Endodermal cell (in vitro differentiated cells): ENCODE measurements around the gene SDE2. TPM values are rescaled to one million over a fixed set of nuclear protein-coding genes. Genes with fewer than 3 reads are reported as not detected.

ENCODE experiments used
- DNase-seq: peaks from one replicate; pipeline ENCODE4 v3.0.0-alpha.2; 2017
- H3K27ac ChIP-seq: 2 replicates; pipeline ENCODE4 v1.5.1; 2013; ENCODE audit warnings: mild to moderate bottlenecking, low read depth, low read length, moderate library complexity
- H3K27me3 ChIP-seq: 2 replicates; pipeline ENCODE4 v1.6.1; 2013; ENCODE audit warnings: mild to moderate bottlenecking, low read length, moderate library complexity; ENCODE audit not compliant: insufficient read depth, control insufficient read depth, poor library complexity, severe bottlenecking
- H3K36me3 ChIP-seq: 2 replicates; pipeline ENCODE4 v1.7.0; 2013; ENCODE audit warnings: mild to moderate bottlenecking, low read length, moderate library complexity; ENCODE audit not compliant: control insufficient read depth, insufficient read depth
- H3K4me1 ChIP-seq: one replicate; pipeline ENCODE4 v1.7.0; 2013; ENCODE audit warnings: low read length; ENCODE audit not compliant: control insufficient read depth, insufficient read depth
- H3K4me3 ChIP-seq: 2 replicates; pipeline ENCODE4 v1.5.1; 2013; ENCODE audit warnings: mild to moderate bottlenecking, low read length, moderate library complexity
- H3K9ac ChIP-seq: 2 replicates; pipeline ENCODE4 v1.6.1; 2013; ENCODE audit warnings: mild to moderate bottlenecking, low read length, moderate library complexity; ENCODE audit not compliant: poor library complexity, severe bottlenecking; ENCODE audit errors: extremely low read depth
- H3K9me3 ChIP-seq: 2 replicates; pipeline ENCODE4 v1.6.1; 2013; ENCODE audit warnings: mild to moderate bottlenecking, low read length, moderate library complexity; ENCODE audit not compliant: control insufficient read depth
- H3K27ac Mint-ChIP-seq: 2 replicates; pipeline ENCODE4 v1.8.0; 2020; ENCODE audit warnings: mixed read lengths
- H3K27me3 Mint-ChIP-seq: 2 replicates; pipeline ENCODE4 v1.8.0; 2021; ENCODE audit warnings: mild to moderate bottlenecking, mixed read lengths; ENCODE audit not compliant: insufficient read depth
- H3K36me3 Mint-ChIP-seq: 2 replicates; pipeline ENCODE4 v1.8.0; 2020; ENCODE audit warnings: low read depth, mixed read lengths
- H3K4me1 Mint-ChIP-seq: 2 replicates; pipeline ENCODE4 v1.8.0; 2020; ENCODE audit warnings: mixed read lengths
- H3K4me3 Mint-ChIP-seq: 2 replicates; pipeline ENCODE4 v1.8.0; 2020; ENCODE audit warnings: mild to moderate bottlenecking, moderate library complexity, mixed read lengths
- H3K9me3 Mint-ChIP-seq: 2 replicates; pipeline ENCODE4 v1.8.0; 2020; ENCODE audit warnings: mild to moderate bottlenecking, mixed read lengths
- WGBS, 2 experiments: methylation state at CpG; one replicate each; pipeline versions ENCODE4 v1.1.5 to v1.1.7; 2013; ENCODE audit warnings: missing lambda C conversion rate in 2 of 2, mixed read lengths in 1 of 2; ENCODE audit not compliant: insufficient coverage in 1 of 2, insufficient read length in 1 of 2; 5-methylcytosine and 5-hydroxymethylcytosine counted together
- total RNA-seq, 2 donors: library from RNA; stranded (reverse); fragmentation: NEBNext Ultra II Directional in 1 of 2; extraction: Animal tissue kit (Norgen Biotek cat#: 25700) in 1 of 2; gene quantifications; 2 replicates in 1 of 2; 3 replicates in 1 of 2; pipeline ENCODE4 v1.2.1, GENCODE V29; 2021
- TF ChIP-seq, protein P1 (sequence below): fragments of 200-600 bp; sonication (generic); conservative IDR thresholded peaks from 2 replicates; pipeline ENCODE4 v1.5.0; 2021; ENCODE audit warnings: antibody characterized with exemption, mild to moderate bottlenecking

SDE2 gene
- total RNA-seq, 2 donors from 2014 or later, result 19.0 to 21.6 TPM

- no peak overlapping the region for H3K27ac Mint-ChIP-seq
- H3K27me3 ChIP-seq, result no peaks in the 10 kb centered on the region
- no peaks in the 10 kb centered on the region for H3K4me1 Mint-ChIP-seq
- peaks cover 94% of the 10 kb centered on the region for H3K36me3 ChIP-seq
- peaks cover 65% of the 10 kb centered on the region for H3K36me3 Mint-ChIP-seq
- H3K4me3 Mint-ChIP-seq, result no peak overlapping the region
- 90 to 97% methylated on average over 6 to 7 of the region's 7 CpGs for WGBS, 2 experiments
- peaks cover 12% of the 10 kb centered on the region for H3K9me3 ChIP-seq
- no peaks in the 10 kb centered on the region for H3K4me1 ChIP-seq
- no peaks in the 10 kb centered on the region for H3K27me3 Mint-ChIP-seq
- H3K4me3 ChIP-seq, result no peak overlapping the region
- DNase-seq, result no peak
- TF ChIP-seq, protein P1, sequence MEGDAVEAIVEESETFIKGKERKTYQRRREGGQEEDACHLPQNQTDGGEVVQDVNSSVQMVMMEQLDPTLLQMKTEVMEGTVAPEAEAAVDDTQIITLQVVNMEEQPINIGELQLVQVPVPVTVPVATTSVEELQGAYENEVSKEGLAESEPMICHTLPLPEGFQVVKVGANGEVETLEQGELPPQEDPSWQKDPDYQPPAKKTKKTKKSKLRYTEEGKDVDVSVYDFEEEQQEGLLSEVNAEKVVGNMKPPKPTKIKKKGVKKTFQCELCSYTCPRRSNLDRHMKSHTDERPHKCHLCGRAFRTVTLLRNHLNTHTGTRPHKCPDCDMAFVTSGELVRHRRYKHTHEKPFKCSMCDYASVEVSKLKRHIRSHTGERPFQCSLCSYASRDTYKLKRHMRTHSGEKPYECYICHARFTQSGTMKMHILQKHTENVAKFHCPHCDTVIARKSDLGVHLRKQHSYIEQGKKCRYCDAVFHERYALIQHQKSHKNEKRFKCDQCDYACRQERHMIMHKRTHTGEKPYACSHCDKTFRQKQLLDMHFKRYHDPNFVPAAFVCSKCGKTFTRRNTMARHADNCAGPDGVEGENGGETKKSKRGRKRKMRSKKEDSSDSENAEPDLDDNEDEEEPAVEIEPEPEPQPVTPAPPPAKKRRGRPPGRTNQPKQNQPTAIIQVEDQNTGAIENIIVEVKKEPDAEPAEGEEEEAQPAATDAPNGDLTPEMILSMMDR, result peak; percentile 87
- no peak overlapping the region for H3K9ac ChIP-seq
- peaks cover 6% of the 10 kb centered on the region for H3K9me3 Mint-ChIP-seq
- no peak overlapping the region for H3K27ac ChIP-seq
Measured at GRCh38 chr1:225987491-225988316, 11.4 kb downstream of the SDE2 start.

DNA sequence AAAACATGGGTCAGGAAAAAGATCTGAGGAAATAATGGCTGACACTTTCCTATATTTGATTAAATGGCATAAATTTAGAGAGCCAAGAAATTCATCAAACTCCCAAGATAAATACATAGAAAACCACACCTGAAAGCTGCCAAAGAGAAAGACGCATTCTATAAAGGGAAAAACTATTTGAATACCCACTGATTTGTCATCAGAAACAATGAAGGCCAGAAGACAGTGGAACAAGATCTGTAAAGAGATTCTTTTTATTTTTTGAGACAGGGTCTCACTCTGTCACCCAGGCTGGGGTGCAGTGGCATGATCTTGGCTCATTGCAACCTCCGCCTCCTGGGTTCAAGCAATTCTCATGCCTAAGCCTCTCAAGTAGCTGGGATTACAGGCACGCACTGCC lies 17.4 kb downstream of the SDE2 start:
- no peaks in the 10 kb centered on the region for H3K27me3 Mint-ChIP-seq
- H3K9me3 Mint-ChIP-seq, result peaks cover 20% of the 10 kb centered on the region
- H3K36me3 Mint-ChIP-seq, result peaks cover 80% of the 10 kb centered on the region
- no peak overlapping the region for H3K27ac Mint-ChIP-seq
- H3K4me1 ChIP-seq, result no peaks in the 10 kb centered on the region
- H3K9ac ChIP-seq, result no peak overlapping the region
- peaks cover 81% of the 10 kb centered on the region for H3K36me3 ChIP-seq
- peaks cover 27% of the 10 kb centered on the region for H3K9me3 ChIP-seq
- DNase-seq, result no peak
- H3K27ac ChIP-seq, result no peak overlapping the region
- H3K4me3 ChIP-seq, result no peak overlapping the region
- no peaks in the 10 kb centered on the region for H3K27me3 ChIP-seq
- no peaks in the 10 kb centered on the region for H3K4me1 Mint-ChIP-seq
- no peak overlapping the region for H3K4me3 Mint-ChIP-seq
- WGBS, 2 experiments, result 96 to 100% methylated on average over 2 to 3 of the region's 3 CpGs
- TF ChIP-seq, protein P1, result no peak

DNA sequence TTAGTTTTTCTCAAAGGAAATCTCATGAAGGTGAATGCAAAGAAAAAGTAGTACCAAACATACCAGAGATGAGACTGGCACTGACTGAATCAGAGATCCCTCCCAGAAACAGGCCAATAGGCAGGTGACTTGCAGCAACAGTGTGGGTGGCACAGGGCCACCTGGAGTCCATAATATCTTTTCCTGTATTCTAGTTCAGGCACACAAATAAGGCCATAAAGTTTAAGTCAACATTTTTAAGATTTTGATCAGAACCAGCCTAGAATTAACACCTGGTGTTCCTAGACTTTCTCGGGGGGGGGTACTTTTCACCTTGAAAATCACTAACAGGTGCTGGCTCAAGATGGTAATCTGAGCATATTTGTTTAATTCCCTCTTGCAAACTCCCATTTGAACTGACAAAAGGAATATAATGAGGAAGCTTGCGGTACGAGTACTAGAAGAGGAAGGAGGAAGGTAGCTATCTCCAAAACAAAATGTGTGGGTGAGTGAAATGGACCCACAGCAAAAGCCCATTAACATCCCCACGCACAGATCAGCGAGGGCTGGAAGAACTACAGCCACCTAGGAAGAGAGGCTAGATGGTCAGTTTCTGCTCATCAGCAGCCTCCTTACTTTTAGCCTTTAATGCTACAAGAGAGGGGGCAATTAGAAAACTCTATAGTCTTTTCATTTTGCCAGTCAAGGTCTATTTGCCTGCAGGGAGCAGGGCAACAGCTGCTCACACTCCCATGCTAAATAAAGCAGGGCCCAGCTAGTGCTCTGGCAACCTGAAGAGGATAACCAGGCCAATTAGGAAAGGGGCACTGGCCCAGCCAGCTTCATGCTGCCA lies 18.9 kb downstream of the SDE2 start:
- H3K27me3 ChIP-seq, result no peaks in the 10 kb centered on the region
- Mint-ChIP-seq H3K36me3 (peaks cover 73% of the 10 kb centered on the region), H3K4me3 (no peak overlapping the region), H3K27ac (no peak overlapping the region), H3K4me1 (no peaks in the 10 kb centered on the region), H3K27me3 (no peaks in the 10 kb centered on the region), H3K9me3 (peaks cover 21% of the 10 kb centered on the region)
- DNase-seq, result no peak
- H3K4me3 ChIP-seq, result no peak overlapping the region
- 100% methylated on average over 1 to 5 of the region's 5 CpGs for WGBS, 2 experiments
- peaks cover 70% of the 10 kb centered on the region for H3K36me3 ChIP-seq
- no peaks in the 10 kb centered on the region for H3K4me1 ChIP-seq
- H3K9ac ChIP-seq, result no peak overlapping the region
- H3K9me3 ChIP-seq, result peaks cover 27% of the 10 kb centered on the region
- TF ChIP-seq, protein P1, result no peak
- no peak overlapping the region for H3K27ac ChIP-seq
